Measurements from ENCODE around the gene SLC22A3. TPM values are rescaled to one million over a fixed set of nuclear protein-coding genes. Genes with fewer than 3 reads are reported as not detected.

Gene SLC22A3
- total and polyA plus RNA-seq, 8 donors, result 2.0 to 29.3 (median 7.2) TPM

DNA sequence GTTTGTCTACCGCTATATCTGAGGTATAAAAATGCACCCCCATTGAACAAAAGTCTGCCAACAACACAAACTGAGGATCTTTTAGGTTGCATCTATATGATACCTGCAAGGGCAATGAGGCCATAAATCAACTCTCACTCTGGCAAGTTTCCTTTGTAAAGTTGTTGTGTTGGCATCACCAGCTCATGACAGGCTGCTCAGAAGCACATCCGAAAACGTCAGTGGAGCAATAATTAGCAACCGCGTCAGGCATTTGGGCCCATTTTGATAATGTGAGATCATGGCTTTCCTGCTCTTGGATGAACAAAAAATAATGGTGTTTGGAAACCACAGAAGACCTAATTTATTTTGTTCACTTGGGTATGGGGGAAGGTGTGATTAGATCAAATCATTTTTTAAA is 12.0 kb upstream of the SLC22A3 start:
- TF ChIP-seq, protein P1, sequence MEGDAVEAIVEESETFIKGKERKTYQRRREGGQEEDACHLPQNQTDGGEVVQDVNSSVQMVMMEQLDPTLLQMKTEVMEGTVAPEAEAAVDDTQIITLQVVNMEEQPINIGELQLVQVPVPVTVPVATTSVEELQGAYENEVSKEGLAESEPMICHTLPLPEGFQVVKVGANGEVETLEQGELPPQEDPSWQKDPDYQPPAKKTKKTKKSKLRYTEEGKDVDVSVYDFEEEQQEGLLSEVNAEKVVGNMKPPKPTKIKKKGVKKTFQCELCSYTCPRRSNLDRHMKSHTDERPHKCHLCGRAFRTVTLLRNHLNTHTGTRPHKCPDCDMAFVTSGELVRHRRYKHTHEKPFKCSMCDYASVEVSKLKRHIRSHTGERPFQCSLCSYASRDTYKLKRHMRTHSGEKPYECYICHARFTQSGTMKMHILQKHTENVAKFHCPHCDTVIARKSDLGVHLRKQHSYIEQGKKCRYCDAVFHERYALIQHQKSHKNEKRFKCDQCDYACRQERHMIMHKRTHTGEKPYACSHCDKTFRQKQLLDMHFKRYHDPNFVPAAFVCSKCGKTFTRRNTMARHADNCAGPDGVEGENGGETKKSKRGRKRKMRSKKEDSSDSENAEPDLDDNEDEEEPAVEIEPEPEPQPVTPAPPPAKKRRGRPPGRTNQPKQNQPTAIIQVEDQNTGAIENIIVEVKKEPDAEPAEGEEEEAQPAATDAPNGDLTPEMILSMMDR (IDR thresholded peaks at IDR 0.05), result no peak
- TF ChIP-seq POLR2AphosphoS5 (IDR thresholded peaks at IDR 0.05) (no peak), EP300 (IDR thresholded peaks at IDR 0.05) (no peak), POLR2A (IDR thresholded peaks at IDR 0.05) (no peak)
- intact Hi-C loops (cut with DNase I; ENCODE audit: low total_unique reads), result no loop called here
- Histone ChIP-seq H3K9me3 (no peaks in the 10 kb centered on the region), H3K4me1 (no peaks in the 10 kb centered on the region), H3K36me3 (no peaks in the 10 kb centered on the region), H3K4me3 (no peak overlapping the region), H3K27ac (no peak overlapping the region), H3K27me3 (no peaks in the 10 kb centered on the region)
- no peak for DNase-seq
- 92 to 96% (median 95%) methylated on average over 5 of the region's 5 CpGs for WGBS, 5 donors

DNA sequence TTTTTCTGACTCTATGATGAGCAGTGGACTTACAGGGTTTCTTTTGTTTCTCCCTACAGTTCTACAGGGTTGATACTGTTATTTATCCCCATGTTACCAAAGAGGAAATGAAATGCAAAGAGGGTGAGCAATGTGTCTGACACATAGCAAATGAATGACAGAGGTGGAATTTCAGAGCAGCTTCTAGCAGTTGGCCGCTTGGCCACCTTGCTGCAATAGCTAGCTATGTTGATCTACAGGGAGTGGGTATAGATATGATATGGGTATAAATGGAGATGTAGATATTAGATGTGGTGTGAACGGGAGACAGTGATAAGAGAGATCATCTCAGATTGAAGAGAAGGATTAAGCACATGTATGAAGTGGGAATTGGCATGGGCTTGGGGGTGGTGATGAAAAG is 10.9 kb upstream of the SLC22A3 start:
- WGBS, 5 donors, result 36 to 53% (median 50%) methylated on average over 2 of the region's 2 CpGs
- TF ChIP-seq POLR2AphosphoS5 (IDR thresholded peaks at IDR 0.05) (peak in 2 of 3 donors; percentile 42 to 50), EP300 (IDR thresholded peaks at IDR 0.05) (no peak)
- intact Hi-C loops (cut with DNase I; ENCODE audit: low total_unique reads), result no loop called here
- Histone ChIP-seq H3K27ac (peak overlapping the region in 1 of 5 donors; percentile 8), H3K36me3 (no peaks in the 10 kb centered on the region), H3K9me3 (no peaks in the 10 kb centered on the region), H3K4me3 (no peak overlapping the region), H3K4me1 (no peaks in the 10 kb centered on the region), H3K27me3 (no peaks in the 10 kb centered on the region)
- DNase-seq, result peak in 1 of 2 donors; percentile 23

DNA sequence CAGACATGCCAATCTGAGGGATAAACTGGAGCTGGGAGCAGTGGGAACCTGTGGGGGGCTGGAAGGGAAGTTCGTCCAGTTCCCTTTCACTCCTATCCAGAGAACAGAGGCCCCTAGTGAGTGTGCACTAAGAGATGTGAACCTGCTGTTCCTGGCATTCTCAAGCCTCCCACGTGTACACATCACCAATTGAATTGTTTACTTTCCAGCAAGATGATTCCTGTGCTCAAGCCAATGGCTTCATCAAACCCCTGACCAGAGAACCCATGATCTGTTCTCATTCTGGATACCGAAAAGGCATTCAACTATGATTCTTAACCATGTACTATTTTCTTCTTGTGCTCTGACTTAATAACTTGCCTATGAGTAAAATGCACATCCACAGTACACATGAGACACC is 10.2 kb upstream of the SLC22A3 start:
- Histone ChIP-seq H3K9me3 (no peaks in the 10 kb centered on the region), H3K36me3 (no peaks in the 10 kb centered on the region), H3K4me1 (no peaks in the 10 kb centered on the region), H3K27me3 (no peaks in the 10 kb centered on the region), H3K27ac (no peak overlapping the region), H3K4me3 (no peak overlapping the region)
- 62 to 73% (median 71%) methylated on average over 3 of the region's 3 CpGs for WGBS, 5 donors
- TF ChIP-seq POLR2A (IDR thresholded peaks at IDR 0.05) (no peak), EP300 (IDR thresholded peaks at IDR 0.05) (no peak)
- TF ChIP-seq, protein P1 (IDR thresholded peaks at IDR 0.05), result no peak
- no peak for DNase-seq
- intact Hi-C loops (cut with DNase I; ENCODE audit: low total_unique reads), result no loop called here

DNA sequence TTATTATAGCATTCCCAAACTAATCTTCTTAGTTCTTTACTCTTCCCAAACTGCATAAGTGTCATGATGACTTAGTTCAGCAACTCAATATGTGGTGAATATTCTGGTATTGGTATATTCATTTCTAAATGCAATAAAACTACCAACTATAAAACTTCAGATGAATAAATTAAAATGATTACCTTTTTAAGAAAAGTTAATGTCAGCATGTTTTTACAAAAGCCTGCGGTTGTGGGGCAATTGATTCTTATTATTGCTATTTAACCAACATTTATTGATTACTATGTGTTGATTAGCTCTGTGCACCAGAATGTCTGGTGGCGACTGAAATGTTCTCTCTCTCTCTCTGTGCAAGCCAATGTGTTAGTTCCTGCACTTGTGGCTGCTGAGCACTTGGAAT is 5.0 kb upstream of the SLC22A3 start:
- WGBS, 5 donors, result 67 to 88% (median 77%) methylated on average over 2 of the region's 2 CpGs
- no peak overlapping the region for H3K27ac ChIP-seq
- intact Hi-C loops (cut with DNase I; ENCODE audit: low total_unique reads), result no loop called here
- H3K4me1 ChIP-seq, result peaks cover 0 to 6% (median 3%) of the 10 kb centered on the region in 4 donors
- no peaks in the 10 kb centered on the region for H3K9me3 ChIP-seq
- no peaks in the 10 kb centered on the region for H3K36me3 ChIP-seq
- TF ChIP-seq, protein P1 (IDR thresholded peaks at IDR 0.05), result no peak
- no peak for TF ChIP-seq POLR2AphosphoS5 (IDR thresholded peaks at IDR 0.05)
- TF ChIP-seq POLR2A (IDR thresholded peaks at IDR 0.05), result no peak
- no peak for TF ChIP-seq EP300 (IDR thresholded peaks at IDR 0.05)
- no peak for DNase-seq
- peaks cover 0 to 13% (median 0%) of the 10 kb centered on the region in 3 donors for H3K27me3 ChIP-seq
- no peak overlapping the region for H3K4me3 ChIP-seq

DNA sequence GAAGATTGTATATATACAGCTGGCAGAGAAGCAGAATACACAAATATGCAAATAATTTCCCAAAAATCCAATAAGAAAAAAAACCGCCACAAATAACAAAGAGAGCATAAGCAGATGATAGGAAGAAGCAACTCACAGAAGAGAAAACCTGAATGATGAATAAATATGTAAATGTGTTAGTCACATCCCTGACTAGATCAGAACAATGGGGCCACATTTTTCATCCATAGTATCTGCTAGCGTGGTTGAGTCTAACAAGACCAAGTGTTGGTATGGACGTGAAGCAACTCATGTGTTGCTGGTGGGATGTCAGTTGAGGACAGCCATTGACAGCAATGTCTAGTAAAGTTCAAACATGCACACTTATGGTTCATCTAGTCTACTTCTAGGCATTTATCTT is 3.9 kb upstream of the SLC22A3 start:
- 87 to 95% (median 94%) methylated on average over 3 of the region's 3 CpGs for WGBS, 5 donors
- no peak overlapping the region for H3K4me3 ChIP-seq
- H3K4me1 ChIP-seq, result peaks cover 0 to 17% (median 8%) of the 10 kb centered on the region in 4 donors

More for the DNA sequence above, 3.9 kb upstream of the SLC22A3 start:
- H3K27me3 ChIP-seq, result peaks cover 0 to 25% (median 5%) of the 10 kb centered on the region in 3 donors
- no peaks in the 10 kb centered on the region for H3K9me3 ChIP-seq
- TF ChIP-seq, protein P1 (IDR thresholded peaks at IDR 0.05), result no peak
- no peak for TF ChIP-seq POLR2A (IDR thresholded peaks at IDR 0.05)
- TF ChIP-seq POLR2AphosphoS5 (IDR thresholded peaks at IDR 0.05), result no peak
- TF ChIP-seq EP300 (IDR thresholded peaks at IDR 0.05), result no peak
- intact Hi-C loops (cut with DNase I; ENCODE audit: low total_unique reads), result no loop called here
- no peak overlapping the region for H3K27ac ChIP-seq
- DNase-seq, result no peak
- no peaks in the 10 kb centered on the region for H3K36me3 ChIP-seq

Measured in stomach (tissue), 9 donors.